ENCODE data around the gene DENND1A.

DENND1A gene

GRCh38 chr9:123957731-123958130, 27.8 kb upstream of the DENND1A start:
- H3K4me3 ChIP-seq (ENCODE audit: control insufficient read depth, low read depth, low read length), result no peak overlapping the region
- DNase-seq (ENCODE audit: low read depth), result peak; percentile 58
- no peak for TF ChIP-seq CTCF (conservative IDR thresholded peaks at IDR 0.05; ENCODE audit: control insufficient read depth, insufficient read depth, low read depth, low read length)

DNA sequence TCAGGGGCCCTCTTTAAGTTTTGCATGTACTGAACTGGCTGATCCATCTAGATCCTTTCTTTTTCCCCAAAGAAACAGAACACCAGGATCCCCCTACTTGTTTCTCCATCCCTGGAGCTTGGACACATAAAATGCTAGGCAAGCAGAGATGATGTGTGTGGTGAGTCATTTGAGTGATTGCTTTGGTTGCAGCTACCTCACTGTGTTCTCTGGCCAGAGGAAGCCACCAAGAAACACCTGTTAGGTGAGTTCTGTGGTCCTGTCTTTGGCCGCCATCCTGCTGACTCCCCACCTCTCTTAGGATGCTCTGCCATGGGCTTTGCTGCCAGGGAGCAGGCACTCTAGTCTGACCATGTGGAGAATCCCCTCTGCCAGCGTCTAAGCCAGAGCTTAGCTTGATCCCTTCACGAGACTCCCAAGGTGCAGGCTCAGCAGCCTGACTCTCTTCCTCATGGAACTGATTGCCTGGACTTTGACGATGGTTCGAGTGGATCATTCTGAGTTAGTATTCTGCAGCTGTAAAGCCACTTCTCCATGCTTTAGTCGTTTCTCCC, 27.3 kb upstream of the DENND1A start:
- no peak overlapping the region for H3K4me3 ChIP-seq (ENCODE audit: control insufficient read depth, low read depth, low read length)
- DNase-seq (ENCODE audit: low read depth), result peak; percentile 35
- no peak for TF ChIP-seq CTCF (conservative IDR thresholded peaks at IDR 0.05; ENCODE audit: control insufficient read depth, insufficient read depth, low read depth, low read length)

DNA sequence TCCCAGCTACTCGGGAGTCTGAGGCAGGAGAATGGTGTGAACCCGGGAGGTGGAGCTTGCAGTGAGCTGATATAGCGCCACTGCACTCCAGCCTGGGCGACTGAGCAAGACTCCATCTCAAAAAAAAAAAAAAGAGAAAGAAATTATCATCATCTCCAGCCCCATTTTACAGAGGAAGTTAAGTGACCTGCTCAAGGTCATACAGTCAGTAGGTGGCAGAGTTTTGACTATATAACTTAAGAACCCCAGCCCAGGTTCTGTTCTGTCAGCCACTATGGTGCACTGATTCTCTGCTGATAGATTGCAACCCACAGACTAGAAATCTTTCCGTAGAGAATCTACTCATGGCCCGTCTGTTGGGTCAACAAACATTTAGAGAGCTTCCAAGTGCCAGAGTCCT, 25.7 kb upstream of the DENND1A start:
- no peak for TF ChIP-seq CTCF (conservative IDR thresholded peaks at IDR 0.05; ENCODE audit: control insufficient read depth, insufficient read depth, low read depth, low read length)
- no peak for DNase-seq (ENCODE audit: low read depth)
- H3K4me3 ChIP-seq (ENCODE audit: control insufficient read depth, low read depth, low read length), result no peak overlapping the region

DNA sequence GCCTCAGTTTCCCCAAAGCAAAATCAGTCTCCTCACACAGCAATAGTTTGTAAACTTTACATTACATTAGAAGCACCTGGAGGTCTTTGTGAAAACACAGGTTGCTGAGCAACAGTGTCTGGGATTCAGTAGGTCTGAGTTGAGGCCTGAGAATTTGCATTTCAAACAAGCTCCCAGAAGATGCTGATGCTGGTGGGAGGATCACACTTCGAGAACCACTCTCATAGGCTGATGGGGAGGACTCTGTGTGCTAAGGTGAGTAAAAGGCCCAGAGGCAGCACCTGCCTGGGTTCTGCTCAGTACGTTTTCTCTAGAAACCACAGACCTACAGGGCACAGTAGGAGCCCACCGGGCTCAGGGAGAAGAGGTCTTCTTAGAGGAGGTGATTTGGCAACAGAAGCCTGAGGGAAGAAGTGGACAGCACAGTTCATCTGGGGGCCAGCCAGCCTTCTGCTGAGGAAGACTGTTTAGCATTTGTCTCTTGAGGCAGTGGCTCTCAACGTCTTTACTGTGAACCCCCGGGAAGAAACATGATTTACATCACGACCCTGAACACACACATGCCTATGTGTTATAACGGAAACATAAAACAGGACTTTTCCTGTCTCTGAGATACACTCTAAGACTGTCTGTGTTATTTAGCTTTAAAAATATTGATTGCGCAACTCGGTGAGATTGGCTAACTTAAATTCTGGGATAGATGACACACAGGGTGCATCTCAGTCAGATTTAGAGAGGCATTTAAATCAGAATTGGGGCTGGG, 24.8 kb upstream of the DENND1A start:
- no peak for TF ChIP-seq CTCF (conservative IDR thresholded peaks at IDR 0.05; ENCODE audit: control insufficient read depth, insufficient read depth, low read depth, low read length)
- DNase-seq (ENCODE audit: low read depth), result peak; percentile 75
- H3K4me3 ChIP-seq (ENCODE audit: control insufficient read depth, low read depth, low read length), result no peak overlapping the region

GRCh38 chr9:123952641-123953495, 22.9 kb upstream of the DENND1A start:
- DNase-seq (ENCODE audit: low read depth), result no peak
- H3K4me3 ChIP-seq (ENCODE audit: control insufficient read depth, low read depth, low read length), result no peak overlapping the region
- TF ChIP-seq CTCF (conservative IDR thresholded peaks at IDR 0.05; ENCODE audit: control insufficient read depth, insufficient read depth, low read depth, low read length), result no peak

DNA sequence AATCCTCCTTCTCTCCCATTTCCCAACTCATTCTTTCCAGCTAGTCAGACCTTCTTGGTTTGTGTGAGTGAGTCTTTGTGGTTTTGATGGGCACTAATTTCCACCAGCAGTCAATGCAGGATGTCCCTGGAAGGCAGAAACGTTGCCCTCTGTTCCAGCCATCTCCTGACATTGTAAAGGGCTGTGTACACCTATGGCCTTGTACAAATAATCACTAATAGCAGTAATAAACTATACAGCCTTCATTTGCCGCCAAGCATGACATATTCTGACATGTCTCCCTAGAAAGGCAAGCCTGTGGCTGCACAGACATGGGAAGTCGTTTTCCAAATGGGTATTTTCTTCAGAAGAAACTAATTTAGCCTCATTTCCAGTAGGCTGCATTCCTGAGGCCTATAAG, 18.4 kb upstream of the DENND1A start:
- no peak for DNase-seq (ENCODE audit: low read depth)
- H3K4me3 ChIP-seq (ENCODE audit: control insufficient read depth, low read depth, low read length), result no peak overlapping the region
- TF ChIP-seq CTCF (conservative IDR thresholded peaks at IDR 0.05; ENCODE audit: control insufficient read depth, insufficient read depth, low read depth, low read length), result no peak
